GM18870 (cell line): ENCODE results near the gene CHERP.
"Not testable (repeated sequence)": the region's sequence is repeated elsewhere in the genome, so short reads cannot be mapped to it uniquely, and the experiment has no call there.

Source experiments
- ATAC-seq: cut with Tn5 transposase; IDR thresholded peaks from one replicate; pipeline ENCODE4 v1.9.1; 2021; ENCODE audit warnings: moderate library complexity; ENCODE audit not compliant: unreplicated experiment

The CHERP gene

GRCh38 chr19:16520074-16520973, 21.9 kb downstream of the CHERP start:
- no peak for ATAC-seq

- no peak for ATAC-seq
These were observed 23.0 kb downstream of the CHERP start for GRCh38 chr19:16519230-16519687.

- no peak for ATAC-seq
These were observed 23.6 kb downstream of the CHERP start for GRCh38 chr19:16518483-16519229.

- no peak for ATAC-seq
These were observed 24.2 kb downstream of the CHERP start for GRCh38 chr19:16518061-16518460.

GRCh38 chr19:16516923-16517610, 25.2 kb downstream of the CHERP start:
- no peak for ATAC-seq

GRCh38 chr19:16516381-16516780, 25.9 kb downstream of the CHERP start:
- no peak for ATAC-seq

GRCh38 chr19:16514383-16515019, 27.7 kb downstream of the CHERP start:
- ATAC-seq: no peak

GRCh38 chr19:16512611-16513010, 29.6 kb downstream of the CHERP start:
- not testable (repeated sequence) for ATAC-seq

GRCh38 chr19:16509141-16510061, 32.8 kb downstream of the CHERP start:
- ATAC-seq: no peak

GRCh38 chr19:16508546-16508945, 33.7 kb downstream of the CHERP start:
- ATAC-seq: no peak

GRCh38 chr19:16506961-16507360, 35.3 kb downstream of the CHERP start:
- ATAC-seq: no peak

GRCh38 chr19:16506161-16506560, 36.1 kb downstream of the CHERP start:
- ATAC-seq: not testable (repeated sequence)

- no peak for ATAC-seq
These were observed 38.0 kb downstream of the CHERP start for GRCh38 chr19:16504271-16504670.

- no peak for ATAC-seq
These were observed 44.4 kb downstream of the CHERP start for GRCh38 chr19:16497837-16498236.

GRCh38 chr19:16497042-16497441, 45.2 kb downstream of the CHERP start:
- no peak for ATAC-seq

- ATAC-seq: no peak
These were observed 45.6 kb downstream of the CHERP start for GRCh38 chr19:16496613-16496983.

- peak; percentile 94 for ATAC-seq
These were observed 46.1 kb downstream of the CHERP start, which contains the start of the genes C19orf44 and CALR3 for GRCh38 chr19:16495982-16496612. Gene C19orf44, plus strand, starts transcription at chr19:16496394. Its CDS starts 4,399 bp downstream, at chr19:16500793. Gene CALR3, minus strand, starts transcription at chr19:16496167. Its CDS starts 38 bp downstream, at chr19:16496129.

- ATAC-seq: not testable (repeated sequence)
These were observed 55.8 kb downstream of the CHERP start for GRCh38 chr19:16486476-16486875.

GRCh38 chr19:16482745-16483144, 59.5 kb downstream of the CHERP start:
- ATAC-seq: no peak
